CD4-positive, alpha-beta T cell (primary cell): ENCODE measurements around the gene HSPB1. TPM values are rescaled to one million over a fixed set of nuclear protein-coding genes. Genes with fewer than 3 reads are reported as not detected.

Source experiments
- ATAC-seq: fragments of 200-7000 bp; cut with Tn5 transposase; one replicate; pipeline ENCODE4 v1.10.0; 2022; ENCODE audit warnings: mild to moderate bottlenecking; ENCODE audit not compliant: poor library complexity
- CTCF ChIA-PET: fragments of 350-600 bp; sonication (Branson Sonifier 250); formaldehyde crosslinking; loops from one replicate; lab custom pipeline; 2021; ENCODE audit warnings: antibody characterized with exemption, inconsistent platforms; lab: Charles Lee
- POLR2A ChIA-PET: fragments of 350-600 bp; sonication (Branson Sonifier 250); formaldehyde crosslinking; loops from one replicate; lab custom pipeline; 2021; ENCODE audit warnings: antibody characterized with exemption, inconsistent platforms; lab: Charles Lee
- DNase-seq, 14 experiments: peaks; one replicate each; pipeline ENCODE4 v3.0.0-alpha.2; 2013 to 2020; ENCODE audit warnings: mixed read lengths in 2 of 14
- H3K27ac ChIP-seq, 2 donors: one replicate each; pipeline versions ENCODE4 v1.5.1 to v1.7.0; 2013; ENCODE audit warnings: low read length in 2 of 2, low read depth in 1 of 2, mild to moderate bottlenecking in 1 of 2
- H3K27me3 ChIP-seq, 2 experiments: 1 replicate in 1 of 2; 2 replicates in 1 of 2; pipeline versions ENCODE4 v1.6.1 to v1.7.0; 2013; ENCODE audit warnings: low read length in 2 of 2, control low read depth in 1 of 2, mild to moderate bottlenecking in 1 of 2, moderate library complexity in 1 of 2; ENCODE audit not compliant: insufficient read depth in 2 of 2, control insufficient read depth in 1 of 2
- H3K36me3 ChIP-seq: one replicate; pipeline ENCODE4 v1.6.1; 2013; ENCODE audit warnings: low read length, control low read depth; ENCODE audit not compliant: insufficient read depth
- H3K4me1 ChIP-seq: one replicate; pipeline ENCODE4 v1.6.1; 2013; ENCODE audit warnings: low read length, control low read depth; ENCODE audit not compliant: insufficient read depth
- H3K4me3 ChIP-seq: one replicate; pipeline ENCODE4 v1.5.1; 2013; ENCODE audit warnings: mild to moderate bottlenecking, low read length, moderate library complexity
- H3K9me3 ChIP-seq, 2 experiments: 1 replicate in 1 of 2; 2 replicates in 1 of 2; pipeline versions ENCODE4 v1.6.1 to v1.7.0; 2013; ENCODE audit warnings: low read length in 2 of 2, mild to moderate bottlenecking in 2 of 2, control low read depth in 1 of 2, moderate library complexity in 1 of 2; ENCODE audit not compliant: control insufficient read depth in 1 of 2, insufficient read depth in 1 of 2
- H3K27ac Mint-ChIP-seq: one replicate; pipeline ENCODE4 v1.8.0; 2020; ENCODE audit warnings: mixed read lengths
- H3K27me3 Mint-ChIP-seq: one replicate; pipeline ENCODE4 v1.8.0; 2021; ENCODE audit warnings: mixed read lengths
- H3K36me3 Mint-ChIP-seq: one replicate; pipeline ENCODE4 v1.8.0; 2021; ENCODE audit warnings: low read depth, mixed read lengths
- H3K4me1 Mint-ChIP-seq: one replicate; pipeline ENCODE4 v1.8.0; 2021; ENCODE audit warnings: low read depth, mixed read lengths
- H3K4me3 Mint-ChIP-seq: one replicate; pipeline ENCODE4 v1.8.0; 2020; ENCODE audit warnings: mild to moderate bottlenecking, mixed read lengths
- H3K9me3 Mint-ChIP-seq: one replicate; pipeline ENCODE4 v1.8.0; 2020; ENCODE audit warnings: mixed read lengths
- CTCF ChIP-seq: fragments of 200-600 bp; IDR thresholded peaks from one replicate; pipeline ENCODE4 v1.8.0; 2022; ENCODE audit warnings: antibody characterized with exemption, mild to moderate bottlenecking
- intact Hi-C, 2 experiments: fragments of 100-400 bp; cut with DNase I in 1 of 2; cut with micrococcal nuclease in 1 of 2; formaldehyde crosslinking; loops; one replicate each; pipeline versions ENCODE4 v1.15.1 to v1.9.0; 2023 to 2025; cut with DNase I, micrococcal nuclease
- total RNA-seq, 174 experiments: library from RNA in 2 of 174; stranded (reverse) in 2 of 174; gene quantifications; one replicate each; pipeline ENCODE4 v1.2.3 and lab custom pipeline; 2021 to 2026

HSPB1 gene
- total RNA-seq, 2 experiments from 2014 or later = 38.0 to 38.6 TPM

GRCh38 chr7:76343931-76344321 is 41.5 kb downstream of the HSPB1 start:
- peaks cover 39% of the 10 kb centered on the region for H3K36me3 ChIP-seq
- Mint-ChIP-seq H3K27ac (no peak overlapping the region), H3K9me3 (no peaks in the 10 kb centered on the region), H3K4me1 (peaks cover 69% of the 10 kb centered on the region), H3K4me3 (no peak overlapping the region), H3K36me3 (peaks cover 81% of the 10 kb centered on the region), H3K27me3 (no peaks in the 10 kb centered on the region)
- H3K27ac ChIP-seq = no peak overlapping the region
- POLR2A ChIA-PET = interaction anchor here (0.6 to 2.0 kb wide), 2 partner anchors 14 to 767 kb away, joined by 3 to 9 read pairs; partner anchors contain the start of gene YWHAG
- H3K4me3 ChIP-seq = no peak overlapping the region
- no peaks in the 10 kb centered on the region for H3K9me3 ChIP-seq
- peaks cover 28% of the 10 kb centered on the region for H3K4me1 ChIP-seq
- no peaks in the 10 kb centered on the region for H3K27me3 ChIP-seq
- ATAC-seq = no peak
- intact Hi-C loops = no loop called here
- no peak for TF ChIP-seq CTCF
- CTCF ChIA-PET = interaction anchor here (0.7 to 0.9 kb wide), 2 partner anchors 15 to 16 kb away, joined by 3 read pairs; partner anchors contain the start of gene YWHAG
- DNase-seq = no peak

GRCh38 chr7:76346097-76346496 is 43.6 kb downstream of the HSPB1 start:
- peaks cover 72% of the 10 kb centered on the region for H3K4me1 Mint-ChIP-seq
- Histone ChIP-seq H3K36me3 (peaks cover 50% of the 10 kb centered on the region), H3K27ac (no peak overlapping the region), H3K27me3 (no peaks in the 10 kb centered on the region), H3K4me1 (peaks cover 31% of the 10 kb centered on the region), H3K4me3 (no peak overlapping the region), H3K9me3 (no peaks in the 10 kb centered on the region)
- no peak overlapping the region for H3K4me3 Mint-ChIP-seq
- ChIA-PET CTCF (no interaction called here), POLR2A (no interaction called here)
- DNase-seq (peak in 1 of 14 experiments; percentile 5), ATAC-seq (no peak)
- peaks cover 83% of the 10 kb centered on the region for H3K36me3 Mint-ChIP-seq
- peak overlapping the region; percentile 18 for H3K27ac Mint-ChIP-seq
- no peak for TF ChIP-seq CTCF
- H3K27me3 Mint-ChIP-seq = no peaks in the 10 kb centered on the region
- intact Hi-C loops = no loop called here
- H3K9me3 Mint-ChIP-seq = no peaks in the 10 kb centered on the region

DNA sequence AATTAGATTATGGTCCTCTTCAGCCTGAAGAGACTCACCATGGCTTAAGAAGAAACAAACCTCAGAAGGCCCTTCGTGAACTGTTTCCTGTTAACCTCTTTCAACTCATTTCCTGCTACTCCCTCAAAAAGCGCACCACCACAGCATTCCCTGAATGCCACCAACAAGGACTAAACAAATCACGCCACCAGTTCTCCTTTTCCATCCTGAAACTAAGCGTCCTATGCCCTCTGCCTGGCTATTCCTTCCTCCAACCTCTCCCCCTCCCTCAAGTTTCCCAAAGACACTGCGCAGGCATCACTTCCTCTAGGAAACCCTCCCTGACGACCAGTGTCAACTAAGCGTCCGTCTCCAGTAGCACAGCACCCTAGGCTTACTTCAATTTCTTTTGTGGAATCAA is 44.3 kb downstream of the HSPB1 start:
- peak overlapping the region; percentile 18 for H3K27ac Mint-ChIP-seq
- no peak overlapping the region for H3K27ac ChIP-seq
- peaks cover 32% of the 10 kb centered on the region for H3K4me1 ChIP-seq
- POLR2A ChIA-PET = no interaction called here
- H3K4me3 ChIP-seq = no peak overlapping the region
- H3K9me3 Mint-ChIP-seq = no peaks in the 10 kb centered on the region
- no peak for ATAC-seq
- CTCF ChIA-PET = no interaction called here
- peaks cover 50% of the 10 kb centered on the region for H3K36me3 ChIP-seq
- H3K9me3 ChIP-seq = no peaks in the 10 kb centered on the region
- H3K36me3 Mint-ChIP-seq = peaks cover 86% of the 10 kb centered on the region
- H3K27me3 ChIP-seq = no peaks in the 10 kb centered on the region
- intact Hi-C loops = no loop called here
- no peaks in the 10 kb centered on the region for H3K27me3 Mint-ChIP-seq
- peaks cover 73% of the 10 kb centered on the region for H3K4me1 Mint-ChIP-seq
- H3K4me3 Mint-ChIP-seq = peak overlapping the region; percentile 61
- TF ChIP-seq CTCF = no peak
- no peak for DNase-seq
